Measurements from ENCODE around the gene SRRM3.

SRRM3 gene

DNA sequence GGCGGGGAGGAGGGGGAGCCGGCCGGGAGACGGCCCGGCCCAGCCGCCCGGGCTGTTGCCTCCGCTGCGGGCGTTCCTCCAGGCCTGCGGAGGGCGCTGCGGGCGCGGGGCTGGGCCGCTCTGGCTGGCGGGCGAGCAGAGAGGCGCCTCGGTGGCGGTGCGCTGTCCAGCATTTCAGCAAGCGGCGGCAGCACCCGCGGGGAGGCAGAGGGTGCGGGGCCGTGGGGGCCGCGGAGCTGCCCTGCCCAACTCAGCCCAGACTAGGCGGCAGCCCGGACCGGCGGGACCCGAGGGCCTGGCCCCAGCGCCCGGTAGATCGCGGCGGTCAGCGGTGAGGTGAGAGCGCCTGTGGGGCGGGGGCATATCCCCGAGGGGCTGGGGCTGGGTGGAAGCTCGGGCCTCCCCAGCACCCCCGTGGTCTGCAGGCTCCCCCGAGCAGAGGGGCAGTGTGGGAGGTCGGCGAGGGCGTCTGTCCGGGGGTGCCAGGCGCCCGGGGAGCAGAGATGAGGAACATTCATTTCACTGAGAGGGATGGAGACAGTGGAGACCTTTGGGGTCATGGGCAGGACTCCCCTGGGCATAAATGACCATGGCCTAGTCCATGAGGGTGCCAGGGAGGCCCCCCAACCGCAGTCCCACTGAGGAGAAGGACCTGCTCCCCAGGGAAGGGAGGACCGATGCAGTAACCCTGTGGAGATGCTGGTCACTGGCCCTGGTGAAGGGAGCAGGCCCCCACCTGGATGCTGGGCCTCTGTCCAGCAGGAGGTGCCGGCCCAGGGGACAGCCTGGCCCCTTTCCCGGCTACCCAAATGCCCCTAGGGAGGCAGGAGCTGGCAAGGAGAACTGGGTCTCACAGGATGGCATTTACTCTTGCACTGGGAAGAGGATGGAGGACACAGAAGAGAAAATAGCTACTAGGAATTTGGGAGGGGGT lies at the start of gene SRRM3 (continued):
- TF ChIP-seq IKZF3 (tag by site-specific recombination; IDR thresholded peaks at IDR 0.05) (0 out of 2 replicates have a peak, but pooled peaks have one; percentile 31), ZNF174 (tag by site-specific recombination; IDR thresholded peaks at IDR 0.05) (0 out of 2 replicates have a peak, but pooled peaks have one; percentile 40), GLIS2 (tag by site-specific recombination; IDR thresholded peaks at IDR 0.05) (peak; percentile 78), ZNF302 (tag by site-specific recombination; IDR thresholded peaks at IDR 0.05; ENCODE audit: low read depth) (no peak), ZBTB8A (tag by site-specific recombination; IDR thresholded peaks at IDR 0.05) (0 out of 2 replicates have a peak, but pooled peaks have one; percentile 19), MEIS1 (CRISPR knock-in tag; IDR thresholded peaks at IDR 0.05; ENCODE audit: borderline replicate concordance) (0 out of 2 replicates have a peak, but pooled peaks have one; percentile 12), ZNF660 (tag by site-specific recombination; IDR thresholded peaks at IDR 0.05) (peak; percentile 89), ZNF596 (tag by site-specific recombination; IDR thresholded peaks at IDR 0.05) (0 out of 2 replicates have a peak, but pooled peaks have one; percentile 35), ZNF184 (tag by site-specific recombination; IDR thresholded peaks at IDR 0.05) (peak; percentile 53; the same call in 1 of the 2 replicates), ZSCAN30 (tag by site-specific recombination; IDR thresholded peaks at IDR 0.05) (peak; percentile 91), KLF10 (tag by site-specific recombination; IDR thresholded peaks at IDR 0.05) (no peak), ZNF561 (tag by site-specific recombination; IDR thresholded peaks at IDR 0.05; ENCODE audit: borderline replicate concordance) (peak; percentile 74; the same call in 1 of the 2 replicates), ZBTB21 (tag by site-specific recombination; IDR thresholded peaks at IDR 0.05) (no peak), ZNF433 (tag by site-specific recombination; IDR thresholded peaks at IDR 0.05; ENCODE audit: low read depth) (no peak)
- TF ChIP-seq, protein P1, sequence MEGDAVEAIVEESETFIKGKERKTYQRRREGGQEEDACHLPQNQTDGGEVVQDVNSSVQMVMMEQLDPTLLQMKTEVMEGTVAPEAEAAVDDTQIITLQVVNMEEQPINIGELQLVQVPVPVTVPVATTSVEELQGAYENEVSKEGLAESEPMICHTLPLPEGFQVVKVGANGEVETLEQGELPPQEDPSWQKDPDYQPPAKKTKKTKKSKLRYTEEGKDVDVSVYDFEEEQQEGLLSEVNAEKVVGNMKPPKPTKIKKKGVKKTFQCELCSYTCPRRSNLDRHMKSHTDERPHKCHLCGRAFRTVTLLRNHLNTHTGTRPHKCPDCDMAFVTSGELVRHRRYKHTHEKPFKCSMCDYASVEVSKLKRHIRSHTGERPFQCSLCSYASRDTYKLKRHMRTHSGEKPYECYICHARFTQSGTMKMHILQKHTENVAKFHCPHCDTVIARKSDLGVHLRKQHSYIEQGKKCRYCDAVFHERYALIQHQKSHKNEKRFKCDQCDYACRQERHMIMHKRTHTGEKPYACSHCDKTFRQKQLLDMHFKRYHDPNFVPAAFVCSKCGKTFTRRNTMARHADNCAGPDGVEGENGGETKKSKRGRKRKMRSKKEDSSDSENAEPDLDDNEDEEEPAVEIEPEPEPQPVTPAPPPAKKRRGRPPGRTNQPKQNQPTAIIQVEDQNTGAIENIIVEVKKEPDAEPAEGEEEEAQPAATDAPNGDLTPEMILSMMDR (tag by site-specific recombination; IDR thresholded peaks at IDR 0.05), result 0 out of 2 replicates have a peak, but pooled peaks have one; percentile 11
- TF ChIP-seq, protein P2, sequence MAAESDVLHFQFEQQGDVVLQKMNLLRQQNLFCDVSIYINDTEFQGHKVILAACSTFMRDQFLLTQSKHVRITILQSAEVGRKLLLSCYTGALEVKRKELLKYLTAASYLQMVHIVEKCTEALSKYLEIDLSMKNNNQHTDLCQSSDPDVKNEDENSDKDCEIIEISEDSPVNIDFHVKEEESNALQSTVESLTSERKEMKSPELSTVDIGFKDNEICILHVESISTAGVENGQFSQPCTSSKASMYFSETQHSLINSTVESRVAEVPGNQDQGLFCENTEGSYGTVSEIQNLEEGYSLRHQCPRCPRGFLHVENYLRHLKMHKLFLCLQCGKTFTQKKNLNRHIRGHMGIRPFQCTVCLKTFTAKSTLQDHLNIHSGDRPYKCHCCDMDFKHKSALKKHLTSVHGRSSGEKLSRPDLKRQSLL (tag by site-specific recombination; IDR thresholded peaks at IDR 0.05), result peak; percentile 48; the same call in 1 of the 2 replicates
- TF ChIP-seq, protein P3, sequence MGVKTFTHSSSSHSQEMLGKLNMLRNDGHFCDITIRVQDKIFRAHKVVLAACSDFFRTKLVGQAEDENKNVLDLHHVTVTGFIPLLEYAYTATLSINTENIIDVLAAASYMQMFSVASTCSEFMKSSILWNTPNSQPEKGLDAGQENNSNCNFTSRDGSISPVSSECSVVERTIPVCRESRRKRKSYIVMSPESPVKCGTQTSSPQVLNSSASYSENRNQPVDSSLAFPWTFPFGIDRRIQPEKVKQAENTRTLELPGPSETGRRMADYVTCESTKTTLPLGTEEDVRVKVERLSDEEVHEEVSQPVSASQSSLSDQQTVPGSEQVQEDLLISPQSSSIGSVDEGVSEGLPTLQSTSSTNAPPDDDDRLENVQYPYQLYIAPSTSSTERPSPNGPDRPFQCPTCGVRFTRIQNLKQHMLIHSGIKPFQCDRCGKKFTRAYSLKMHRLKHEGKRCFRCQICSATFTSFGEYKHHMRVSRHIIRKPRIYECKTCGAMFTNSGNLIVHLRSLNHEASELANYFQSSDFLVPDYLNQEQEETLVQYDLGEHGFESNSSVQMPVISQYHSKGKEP (tag by site-specific recombination; IDR thresholded peaks at IDR 0.05), result peak; percentile 63; the same call in 1 of the 2 replicates
- TF ChIP-seq, protein P4, sequence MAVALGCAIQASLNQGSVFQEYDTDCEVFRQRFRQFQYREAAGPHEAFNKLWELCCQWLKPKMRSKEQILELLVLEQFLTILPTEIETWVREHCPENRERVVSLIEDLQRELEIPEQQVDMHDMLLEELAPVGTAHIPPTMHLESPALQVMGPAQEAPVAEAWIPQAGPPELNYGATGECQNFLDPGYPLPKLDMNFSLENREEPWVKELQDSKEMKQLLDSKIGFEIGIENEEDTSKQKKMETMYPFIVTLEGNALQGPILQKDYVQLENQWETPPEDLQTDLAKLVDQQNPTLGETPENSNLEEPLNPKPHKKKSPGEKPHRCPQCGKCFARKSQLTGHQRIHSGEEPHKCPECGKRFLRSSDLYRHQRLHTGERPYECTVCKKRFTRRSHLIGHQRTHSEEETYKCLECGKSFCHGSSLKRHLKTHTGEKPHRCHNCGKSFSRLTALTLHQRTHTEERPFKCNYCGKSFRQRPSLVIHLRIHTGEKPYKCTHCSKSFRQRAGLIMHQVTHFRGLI (tag by site-specific recombination; IDR thresholded peaks at IDR 0.05), result peak; percentile 70; the same call in 1 of the 2 replicates
- TF ChIP-seq, protein P5, sequence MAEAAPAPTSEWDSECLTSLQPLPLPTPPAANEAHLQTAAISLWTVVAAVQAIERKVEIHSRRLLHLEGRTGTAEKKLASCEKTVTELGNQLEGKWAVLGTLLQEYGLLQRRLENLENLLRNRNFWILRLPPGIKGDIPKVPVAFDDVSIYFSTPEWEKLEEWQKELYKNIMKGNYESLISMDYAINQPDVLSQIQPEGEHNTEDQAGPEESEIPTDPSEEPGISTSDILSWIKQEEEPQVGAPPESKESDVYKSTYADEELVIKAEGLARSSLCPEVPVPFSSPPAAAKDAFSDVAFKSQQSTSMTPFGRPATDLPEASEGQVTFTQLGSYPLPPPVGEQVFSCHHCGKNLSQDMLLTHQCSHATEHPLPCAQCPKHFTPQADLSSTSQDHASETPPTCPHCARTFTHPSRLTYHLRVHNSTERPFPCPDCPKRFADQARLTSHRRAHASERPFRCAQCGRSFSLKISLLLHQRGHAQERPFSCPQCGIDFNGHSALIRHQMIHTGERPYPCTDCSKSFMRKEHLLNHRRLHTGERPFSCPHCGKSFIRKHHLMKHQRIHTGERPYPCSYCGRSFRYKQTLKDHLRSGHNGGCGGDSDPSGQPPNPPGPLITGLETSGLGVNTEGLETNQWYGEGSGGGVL (tag by site-specific recombination; IDR thresholded peaks at IDR 0.05), result 0 out of 2 replicates have a peak, but pooled peaks have one; percentile 18
- TF ChIP-seq, protein P6, sequence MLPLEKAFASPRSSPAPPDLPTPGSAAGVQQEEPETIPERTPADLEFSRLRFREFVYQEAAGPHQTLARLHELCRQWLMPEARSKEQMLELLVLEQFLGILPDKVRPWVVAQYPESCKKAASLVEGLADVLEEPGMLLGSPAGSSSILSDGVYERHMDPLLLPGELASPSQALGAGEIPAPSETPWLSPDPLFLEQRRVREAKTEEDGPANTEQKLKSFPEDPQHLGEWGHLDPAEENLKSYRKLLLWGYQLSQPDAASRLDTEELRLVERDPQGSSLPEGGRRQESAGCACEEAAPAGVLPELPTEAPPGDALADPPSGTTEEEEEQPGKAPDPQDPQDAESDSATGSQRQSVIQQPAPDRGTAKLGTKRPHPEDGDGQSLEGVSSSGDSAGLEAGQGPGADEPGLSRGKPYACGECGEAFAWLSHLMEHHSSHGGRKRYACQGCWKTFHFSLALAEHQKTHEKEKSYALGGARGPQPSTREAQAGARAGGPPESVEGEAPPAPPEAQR (tag by site-specific recombination; IDR thresholded peaks at IDR 0.05), result 0 out of 2 replicates have a peak, but pooled peaks have one; percentile 24

Data from HEK293 (cell line).